SH-SY5Y (cell line): ENCODE data around the gene LSM14B.

Source experiments
- GATA2 ChIP-seq: IDR thresholded peaks from 2 replicates; pipeline ENCODE4 v1.6.1; 2011; ENCODE audit warnings: mild to moderate bottlenecking, low read depth, low read length
- GATA3 ChIP-seq: IDR thresholded peaks from 2 replicates; pipeline ENCODE4 v1.6.1; 2011; ENCODE audit warnings: low read depth, mild to moderate bottlenecking, low read length, moderate library complexity

- TF ChIP-seq GATA2 (no peak), GATA3 (no peak)
These were observed 16.6 kb downstream of the LSM14B start for GRCh38 chr20:62138912-62139311.
